SK-N-SH treated with all-trans-retinoic acid at 6 μM for 48 hours (cell line): Measurements from ENCODE around the gene RABGGTA.

ENCODE experiments used
- ATAC-seq: fragments of 200-7000 bp; cut with Tn5 transposase; 3 replicates; pipeline ENCODE4 v1.9.1; 2020; ENCODE audit warnings: mild to moderate bottlenecking, moderate library complexity
- CREB5 ChIP-seq: fragments of 250-450 bp; sonication (Bioruptor Pico); IDR thresholded peaks from 2 replicates; pipeline ENCODE4 v1.5.1; 2020; ENCODE audit warnings: low read depth, mild to moderate bottlenecking, moderate library complexity
- CSDC2 ChIP-seq: fragments of 250-450 bp; sonication (Bioruptor Pico); IDR thresholded peaks from 2 replicates; pipeline ENCODE4 v1.5.0; 2020; ENCODE audit warnings: mild to moderate bottlenecking, moderate library complexity
- CSRNP3 ChIP-seq: fragments of 250-450 bp; sonication (Bioruptor Pico); IDR thresholded peaks from 2 replicates; pipeline ENCODE4 v1.5.1; 2021; ENCODE audit warnings: mild to moderate bottlenecking, moderate library complexity
- GLIS3 ChIP-seq: fragments of 250-450 bp; sonication (Bioruptor Pico); IDR thresholded peaks from 2 replicates; pipeline ENCODE4 v1.5.0; 2020; ENCODE audit warnings: mild to moderate bottlenecking, moderate library complexity
- ISL1 ChIP-seq: fragments of 250-450 bp; sonication (Bioruptor Pico); IDR thresholded peaks from 2 replicates; pipeline ENCODE4 v2.1.2; 2022; ENCODE audit warnings: mild to moderate bottlenecking, moderate library complexity
- OSR1 ChIP-seq: fragments of 250-450 bp; sonication (Bioruptor Pico); IDR thresholded peaks from 2 replicates; pipeline ENCODE4 v1.8.0; 2022; ENCODE audit warnings: moderate library complexity, mild to moderate bottlenecking, inconsistent platforms
- POU6F1 ChIP-seq: fragments of 250-450 bp; sonication (Bioruptor Pico); IDR thresholded peaks from 2 replicates; pipeline ENCODE4 v1.8.0; 2021; ENCODE audit warnings: low read depth, mild to moderate bottlenecking, moderate library complexity, borderline replicate concordance
- PPARA ChIP-seq: fragments of 250-450 bp; sonication (Bioruptor Pico); IDR thresholded peaks from 2 replicates; pipeline ENCODE4 v1.5.0; 2020; ENCODE audit warnings: mild to moderate bottlenecking, borderline replicate concordance
- RARB ChIP-seq: fragments of 250-450 bp; sonication (Bioruptor Pico); IDR thresholded peaks from 2 replicates; pipeline ENCODE4 v1.8.0; 2021; ENCODE audit warnings: mild to moderate bottlenecking, moderate library complexity
- SNAI2 ChIP-seq: fragments of 250-450 bp; sonication (Bioruptor Pico); IDR thresholded peaks from 2 replicates; pipeline ENCODE4 v1.5.0; 2020; ENCODE audit warnings: mild to moderate bottlenecking, moderate library complexity
- TCF4 ChIP-seq: fragments of 250-450 bp; sonication (Bioruptor Pico); IDR thresholded peaks from 2 replicates; pipeline ENCODE4 v1.8.0; 2021; ENCODE audit warnings: mild to moderate bottlenecking, moderate library complexity, borderline replicate concordance
- TOX ChIP-seq: fragments of 250-450 bp; sonication (Bioruptor Pico); IDR thresholded peaks from 2 replicates; pipeline ENCODE4 v1.8.0; 2021; ENCODE audit warnings: mild to moderate bottlenecking, moderate library complexity, borderline replicate concordance
- TSHZ2 ChIP-seq: fragments of 250-450 bp; sonication (Bioruptor Pico); IDR thresholded peaks from 2 replicates; pipeline ENCODE4 v1.5.0; 2020; ENCODE audit warnings: mild to moderate bottlenecking, moderate library complexity
- ZNF565 ChIP-seq: fragments of 450-650 bp; formaldehyde crosslinking; conservative IDR thresholded peaks from 2 replicates; pipeline ENCODE4 v1.5.0; 2020; ENCODE audit warnings: low read depth, mild to moderate bottlenecking, moderate library complexity

Gene RABGGTA

GRCh38 chr14:24232645-24233537 lies 38.5 kb downstream of the RABGGTA start, which contains the start of gene GMPR2:
Gene GMPR2, plus strand, starts transcription at chr14:24232929. Its CDS starts 325 bp downstream, at chr14:24233254.
- ATAC-seq, result peak; percentile 76
- TF ChIP-seq CSRNP3 (no peak), TSHZ2 (CRISPR knock-in tag) (no peak), ZNF565 (CRISPR knock-in tag) (no peak)

GRCh38 chr14:24232121-24232644 lies 39.2 kb downstream of the RABGGTA start, which contains the start of gene NEDD8:
Gene NEDD8, minus strand, starts transcription at chr14:24232367. Its CDS starts 100 bp downstream, at chr14:24232267.
- peak; percentile 89 for ATAC-seq
- no peak for TF ChIP-seq OSR1 (CRISPR knock-in tag)
- no peak for TF ChIP-seq SNAI2 (CRISPR knock-in tag)
- TF ChIP-seq TOX, result no peak
- TF ChIP-seq RARB (CRISPR knock-in tag), result no peak
- no peak for TF ChIP-seq GLIS3 (CRISPR knock-in tag)
- no peak for TF ChIP-seq CSDC2 (CRISPR knock-in tag)
- no peak for TF ChIP-seq POU6F1 (CRISPR knock-in tag)
- no peak for TF ChIP-seq CREB5

GRCh38 chr14:24231263-24232120 lies 39.9 kb downstream of the RABGGTA start:
- TF ChIP-seq TCF4, result no peak
- TF ChIP-seq SNAI2 (CRISPR knock-in tag), result no peak
- TF ChIP-seq PPARA (CRISPR knock-in tag), result no peak
- TF ChIP-seq OSR1 (CRISPR knock-in tag), result no peak

GRCh38 chr14:24228902-24229301 lies 42.5 kb downstream of the RABGGTA start:
- ATAC-seq, result no peak
- no peak for TF ChIP-seq CREB5
- no peak for TF ChIP-seq ZNF565 (CRISPR knock-in tag)
- no peak for TF ChIP-seq TOX
- no peak for TF ChIP-seq CSDC2 (CRISPR knock-in tag)
- TF ChIP-seq TSHZ2 (CRISPR knock-in tag), result no peak
- TF ChIP-seq PPARA (CRISPR knock-in tag), result no peak
- TF ChIP-seq ISL1 (CRISPR knock-in tag), result no peak
- TF ChIP-seq, all 23 proteins: peak for 0

More at GRCh38 chr14:24231263-24232120, 39.9 kb downstream of the RABGGTA start:
- peak; percentile 12 for ATAC-seq
